ENCODE data around the gene FAIM2.

FAIM2 gene

GRCh38 chr12:49869816-49870500 lies 33.7 kb downstream of the FAIM2 start:
- H3K27ac ChIP-seq: no peak overlapping the region; the same call in 1 of the 2 replicates
- TF ChIP-seq, protein P1, sequence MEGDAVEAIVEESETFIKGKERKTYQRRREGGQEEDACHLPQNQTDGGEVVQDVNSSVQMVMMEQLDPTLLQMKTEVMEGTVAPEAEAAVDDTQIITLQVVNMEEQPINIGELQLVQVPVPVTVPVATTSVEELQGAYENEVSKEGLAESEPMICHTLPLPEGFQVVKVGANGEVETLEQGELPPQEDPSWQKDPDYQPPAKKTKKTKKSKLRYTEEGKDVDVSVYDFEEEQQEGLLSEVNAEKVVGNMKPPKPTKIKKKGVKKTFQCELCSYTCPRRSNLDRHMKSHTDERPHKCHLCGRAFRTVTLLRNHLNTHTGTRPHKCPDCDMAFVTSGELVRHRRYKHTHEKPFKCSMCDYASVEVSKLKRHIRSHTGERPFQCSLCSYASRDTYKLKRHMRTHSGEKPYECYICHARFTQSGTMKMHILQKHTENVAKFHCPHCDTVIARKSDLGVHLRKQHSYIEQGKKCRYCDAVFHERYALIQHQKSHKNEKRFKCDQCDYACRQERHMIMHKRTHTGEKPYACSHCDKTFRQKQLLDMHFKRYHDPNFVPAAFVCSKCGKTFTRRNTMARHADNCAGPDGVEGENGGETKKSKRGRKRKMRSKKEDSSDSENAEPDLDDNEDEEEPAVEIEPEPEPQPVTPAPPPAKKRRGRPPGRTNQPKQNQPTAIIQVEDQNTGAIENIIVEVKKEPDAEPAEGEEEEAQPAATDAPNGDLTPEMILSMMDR (conservative IDR thresholded peaks at IDR 0.05): no peak
- TF ChIP-seq ZFX (IDR thresholded peaks at IDR 0.05): no peak

DNA sequence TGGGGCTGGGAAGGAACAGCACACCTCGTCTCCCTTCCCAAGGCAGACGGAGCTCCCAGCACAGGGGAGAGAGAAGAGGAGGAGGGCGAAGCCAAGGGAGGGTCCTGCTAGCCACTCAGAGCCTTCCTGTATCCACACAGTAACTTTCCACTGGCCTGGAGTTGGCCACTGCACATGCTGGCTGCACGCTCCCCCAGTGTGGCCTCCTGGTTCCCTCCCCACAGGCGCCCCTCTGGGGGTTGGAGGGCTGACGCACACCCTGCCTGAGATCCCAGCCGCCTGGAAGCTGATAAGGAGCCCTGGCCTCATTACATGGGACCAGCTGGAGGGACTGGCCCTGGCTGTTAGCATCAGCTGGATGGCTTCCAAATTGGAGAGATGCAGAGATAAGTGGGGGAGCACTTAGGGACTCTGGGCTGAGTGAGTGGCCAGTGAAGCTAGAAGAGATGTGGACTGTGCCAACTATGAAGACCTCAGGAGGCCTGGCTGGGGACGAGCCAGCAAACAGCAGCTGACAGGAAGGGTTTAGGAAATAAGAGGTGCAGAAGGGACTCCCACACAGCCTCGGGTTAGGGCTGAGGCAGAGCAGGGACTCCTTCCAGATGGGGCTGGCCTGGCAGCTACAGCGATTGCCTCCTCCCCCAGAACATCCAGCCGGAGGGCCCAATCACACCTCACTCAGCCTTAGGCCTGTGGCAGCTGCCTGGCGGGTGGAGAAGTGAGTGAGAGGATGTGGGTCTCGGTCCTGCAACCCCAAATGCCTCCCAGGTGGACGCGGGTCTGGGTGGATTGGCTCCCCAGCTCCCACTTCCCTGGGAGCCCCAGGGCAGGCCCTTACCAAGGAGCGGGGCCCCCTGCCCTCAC lies 34.5 kb downstream of the FAIM2 start:
- TF ChIP-seq ZFX (IDR thresholded peaks at IDR 0.05): no peak
- TF ChIP-seq, protein P1 (conservative IDR thresholded peaks at IDR 0.05): no peak
- H3K27ac ChIP-seq: no peak overlapping the region; the same call in 1 of the 2 replicates

- TF ChIP-seq, protein P1 (conservative IDR thresholded peaks at IDR 0.05): no peak
- TF ChIP-seq ZFX (IDR thresholded peaks at IDR 0.05): no peak
- H3K27ac ChIP-seq: no peak overlapping the region; the same call in 1 of the 2 replicates
These were observed 35.3 kb downstream of the FAIM2 start for GRCh38 chr12:49868449-49868848.

DNA sequence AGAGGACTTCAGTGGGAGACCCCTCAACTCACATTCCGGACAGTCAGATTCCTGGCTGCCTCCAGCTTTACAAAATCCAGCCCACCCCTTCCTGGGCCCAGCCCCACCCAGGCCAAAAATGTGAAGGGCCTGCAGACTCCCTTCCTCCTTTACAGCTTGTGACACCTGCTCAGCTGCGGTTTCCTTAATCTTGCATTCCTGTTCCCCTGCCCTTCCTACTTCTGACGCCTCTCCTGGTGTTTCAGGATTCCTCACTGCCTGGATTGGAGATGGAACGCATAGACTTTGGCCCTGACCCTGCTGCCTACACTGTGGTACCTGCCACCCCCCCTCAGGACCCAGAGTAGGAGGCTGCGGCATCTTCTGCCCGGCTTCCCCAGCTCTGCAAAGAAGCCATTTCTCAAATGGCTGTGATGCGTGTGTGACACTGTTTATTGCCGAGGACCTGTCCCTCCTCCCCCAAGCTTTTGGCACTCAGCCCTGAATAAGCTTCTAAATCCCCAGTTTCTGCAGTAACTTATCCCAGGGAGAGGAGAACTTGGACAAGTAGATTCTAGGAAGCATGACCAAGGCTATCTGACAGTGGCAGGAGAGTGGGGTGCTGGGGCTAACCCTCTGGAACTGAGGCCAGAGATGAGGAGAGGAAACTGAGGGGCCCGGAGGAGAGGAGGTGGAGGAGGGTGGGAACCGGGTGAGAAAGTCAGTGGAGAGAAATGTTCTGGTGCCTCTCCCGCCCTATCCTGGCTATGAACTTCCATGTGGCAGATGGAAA lies 35.9 kb downstream of the FAIM2 start:
- H3K27ac ChIP-seq: no peak overlapping the region
- TF ChIP-seq, protein P1 (conservative IDR thresholded peaks at IDR 0.05): no peak
- TF ChIP-seq ZFX (IDR thresholded peaks at IDR 0.05): no peak

- H3K27ac ChIP-seq: no peak overlapping the region
- TF ChIP-seq ZFX (IDR thresholded peaks at IDR 0.05): no peak
- TF ChIP-seq, protein P1 (conservative IDR thresholded peaks at IDR 0.05): peak; percentile 96
These were observed 36.7 kb downstream of the FAIM2 start for GRCh38 chr12:49866859-49867569.

GRCh38 chr12:49865782-49866135 lies 37.9 kb downstream of the FAIM2 start:
- TF ChIP-seq ZFX (IDR thresholded peaks at IDR 0.05): no peak
- TF ChIP-seq, protein P1 (conservative IDR thresholded peaks at IDR 0.05): no peak
- H3K27ac ChIP-seq: no peak overlapping the region

Data from C4-2B (cell line).